Osteoblast (primary cell): ENCODE results near the gene CCDC34. TPM values are rescaled to one million over a fixed set of nuclear protein-coding genes. Genes with fewer than 3 reads are reported as not detected.

Source experiments
- DNase-seq: peaks from one replicate; pipeline ENCODE4 v3.0.0; 2011; ENCODE audit warnings: low spot score, mixed read lengths; ENCODE audit not compliant: insufficient read length; ENCODE audit errors: missing footprints
- H2AFZ ChIP-seq: 2 replicates; pipeline ENCODE4 v1.6.0; 2011; ENCODE audit warnings: mild to moderate bottlenecking, low read length
- H3K27ac ChIP-seq: 2 replicates; pipeline ENCODE4 v1.5.1; 2011; ENCODE audit warnings: mild to moderate bottlenecking, low read depth, low read length, moderate library complexity
- H3K27me3 ChIP-seq: 2 replicates; pipeline ENCODE4 v1.6.0; 2012; ENCODE audit warnings: mild to moderate bottlenecking, control low read depth, inconsistent platforms, low read length, moderate library complexity; ENCODE audit not compliant: insufficient read depth
- H3K36me3 ChIP-seq: 2 replicates; pipeline ENCODE4 v1.5.1; 2011; ENCODE audit warnings: mild to moderate bottlenecking, low read length, control low read depth, moderate library complexity; ENCODE audit not compliant: insufficient read depth
- H3K4me1 ChIP-seq: 2 replicates; pipeline ENCODE4 v1.5.1; 2011; ENCODE audit warnings: mild to moderate bottlenecking, low read length, control low read depth, moderate library complexity; ENCODE audit not compliant: insufficient read depth
- H3K4me2 ChIP-seq: 2 replicates; pipeline ENCODE4 v1.6.0; 2011; ENCODE audit warnings: mild to moderate bottlenecking, low read length; ENCODE audit not compliant: insufficient read depth
- H3K4me3 ChIP-seq: fragments of 200-600 bp; sonication (generic); 3 replicates; pipeline ENCODE4 v1.5.1; 2012; ENCODE audit warnings: mild to moderate bottlenecking, low read length, inconsistent platforms; ENCODE audit not compliant: insufficient read depth
- H3K79me2 ChIP-seq: 2 replicates; pipeline ENCODE4 v1.6.0; 2012; ENCODE audit warnings: mild to moderate bottlenecking, low read length, control low read depth, inconsistent platforms; ENCODE audit not compliant: insufficient read depth
- H3K9me3 ChIP-seq: 2 replicates; pipeline ENCODE4 v1.5.1; 2011; ENCODE audit warnings: low read depth, low read length, control low read depth
- H4K20me1 ChIP-seq: 2 replicates; pipeline ENCODE4 v1.6.0; 2012; ENCODE audit warnings: mild to moderate bottlenecking, low read length, control low read depth; ENCODE audit not compliant: insufficient read depth
- total RNA-seq: library from RNA; depleted of rRNA; stranded (reverse); fragments of >200 nt; gene quantifications from 2 replicates; pipeline ENCODE4 v1.2.3, GENCODE V29; 2012
- TF ChIP-seq, protein P1 (sequence below): IDR thresholded peaks from 2 replicates; pipeline ENCODE4 v1.5.1; 2011; ENCODE audit warnings: mild to moderate bottlenecking, low read depth, low read length, moderate library complexity; ENCODE audit errors: extremely low read depth

CCDC34 gene
- total RNA-seq, 1 donor = 3.6 TPM

DNA sequence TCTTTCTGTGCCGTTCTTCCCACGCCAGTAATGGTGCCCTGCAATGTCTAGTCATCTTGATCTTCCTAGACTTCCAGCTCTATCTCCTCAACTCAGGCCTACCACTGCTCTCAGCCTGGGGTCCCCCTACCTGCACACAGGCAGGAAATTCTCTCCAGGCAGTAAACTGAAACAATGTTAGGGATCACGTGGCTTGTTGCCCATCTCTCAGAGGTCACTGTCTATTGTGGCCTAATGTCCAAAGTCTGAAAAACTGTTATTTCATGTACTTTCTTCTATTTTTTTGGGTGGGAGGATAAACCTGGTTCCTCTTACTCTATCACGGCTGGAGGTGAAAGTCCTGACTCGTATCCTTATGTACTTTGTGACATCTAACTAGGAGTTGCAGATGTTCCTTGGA lies 59.1 kb downstream of the CCDC34 start:
- no peak overlapping the region for H3K4me3 ChIP-seq
- TF ChIP-seq, protein P1, sequence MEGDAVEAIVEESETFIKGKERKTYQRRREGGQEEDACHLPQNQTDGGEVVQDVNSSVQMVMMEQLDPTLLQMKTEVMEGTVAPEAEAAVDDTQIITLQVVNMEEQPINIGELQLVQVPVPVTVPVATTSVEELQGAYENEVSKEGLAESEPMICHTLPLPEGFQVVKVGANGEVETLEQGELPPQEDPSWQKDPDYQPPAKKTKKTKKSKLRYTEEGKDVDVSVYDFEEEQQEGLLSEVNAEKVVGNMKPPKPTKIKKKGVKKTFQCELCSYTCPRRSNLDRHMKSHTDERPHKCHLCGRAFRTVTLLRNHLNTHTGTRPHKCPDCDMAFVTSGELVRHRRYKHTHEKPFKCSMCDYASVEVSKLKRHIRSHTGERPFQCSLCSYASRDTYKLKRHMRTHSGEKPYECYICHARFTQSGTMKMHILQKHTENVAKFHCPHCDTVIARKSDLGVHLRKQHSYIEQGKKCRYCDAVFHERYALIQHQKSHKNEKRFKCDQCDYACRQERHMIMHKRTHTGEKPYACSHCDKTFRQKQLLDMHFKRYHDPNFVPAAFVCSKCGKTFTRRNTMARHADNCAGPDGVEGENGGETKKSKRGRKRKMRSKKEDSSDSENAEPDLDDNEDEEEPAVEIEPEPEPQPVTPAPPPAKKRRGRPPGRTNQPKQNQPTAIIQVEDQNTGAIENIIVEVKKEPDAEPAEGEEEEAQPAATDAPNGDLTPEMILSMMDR = no peak
- H3K4me1 ChIP-seq = no peaks in the 10 kb centered on the region
- H2AFZ ChIP-seq = no peak overlapping the region
- H4K20me1 ChIP-seq = no peaks in the 10 kb centered on the region
- no peak overlapping the region for H3K27ac ChIP-seq
- no peaks in the 10 kb centered on the region for H3K79me2 ChIP-seq
- H3K9me3 ChIP-seq = no peaks in the 10 kb centered on the region
- DNase-seq = no peak
- H3K36me3 ChIP-seq = no peaks in the 10 kb centered on the region
- H3K27me3 ChIP-seq = no peaks in the 10 kb centered on the region
- no peak overlapping the region for H3K4me2 ChIP-seq

DNA sequence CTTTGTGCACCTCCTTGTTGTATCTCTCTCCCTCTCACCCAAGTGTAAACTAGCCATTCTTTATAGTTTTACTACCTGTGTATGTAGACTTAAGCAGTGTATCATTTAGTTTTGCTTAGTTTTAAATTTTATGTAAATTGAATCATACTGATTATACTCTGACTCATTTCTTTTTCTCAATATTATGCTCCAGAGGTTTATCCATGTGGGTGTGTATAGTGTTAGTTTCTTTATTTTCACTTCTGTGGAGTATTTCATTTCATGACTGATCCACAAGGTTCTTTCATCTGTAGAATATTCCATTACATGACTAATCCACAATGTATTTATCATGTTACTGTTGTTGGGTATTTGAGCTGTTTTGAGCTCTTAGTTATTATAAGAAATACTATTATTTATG lies 62.0 kb downstream of the CCDC34 start:
- Histone ChIP-seq H3K36me3 (no peaks in the 10 kb centered on the region), H3K4me2 (no peak overlapping the region), H3K27me3 (no peaks in the 10 kb centered on the region), H3K4me3 (no peak overlapping the region), H2AFZ (no peak overlapping the region), H3K27ac (no peak overlapping the region), H3K4me1 (peaks cover 6% of the 10 kb centered on the region), H4K20me1 (no peaks in the 10 kb centered on the region), H3K9me3 (no peaks in the 10 kb centered on the region), H3K79me2 (no peaks in the 10 kb centered on the region)
- TF ChIP-seq, protein P1 = no peak
- peak; percentile 84 for DNase-seq

- TF ChIP-seq, protein P1 = no peak
Observed at GRCh38 chr11:27297616-27298015, 65.4 kb downstream of the CCDC34 start.

GRCh38 chr11:27296497-27296896 lies 66.5 kb downstream of the CCDC34 start:
- no peak overlapping the region for H3K4me2 ChIP-seq
- no peaks in the 10 kb centered on the region for H3K79me2 ChIP-seq
- H2AFZ ChIP-seq = no peak overlapping the region
- no peaks in the 10 kb centered on the region for H3K27me3 ChIP-seq
- H4K20me1 ChIP-seq = no peaks in the 10 kb centered on the region
- no peaks in the 10 kb centered on the region for H3K36me3 ChIP-seq
- peak overlapping the region; percentile 86 for H3K27ac ChIP-seq
- TF ChIP-seq, protein P1 = peak; percentile 82
- peak; percentile 48 for DNase-seq
- no peaks in the 10 kb centered on the region for H3K9me3 ChIP-seq
- H3K4me1 ChIP-seq = peaks cover 33% of the 10 kb centered on the region
- H3K4me3 ChIP-seq = no peak overlapping the region

More at GRCh38 chr11:27297616-27298015, 65.4 kb downstream of the CCDC34 start:
- no peaks in the 10 kb centered on the region for H3K9me3 ChIP-seq
- no peak overlapping the region for H3K4me3 ChIP-seq
- H4K20me1 ChIP-seq = no peaks in the 10 kb centered on the region
- H3K4me1 ChIP-seq = peaks cover 25% of the 10 kb centered on the region
- H3K27me3 ChIP-seq = no peaks in the 10 kb centered on the region
- no peak overlapping the region for H3K4me2 ChIP-seq
- no peak overlapping the region for H3K27ac ChIP-seq
- no peaks in the 10 kb centered on the region for H3K79me2 ChIP-seq
- DNase-seq = no peak
- no peak overlapping the region for H2AFZ ChIP-seq
- H3K36me3 ChIP-seq = no peaks in the 10 kb centered on the region
